Sigmoid colon (tissue), 7 donors: ENCODE data around the gene NTM. TPM values are rescaled to one million over a fixed set of nuclear protein-coding genes. Genes with fewer than 3 reads are reported as not detected.

Experiments
- DNase-seq: peaks from one replicate; pipeline ENCODE4 v3.0.0-alpha.2; 2019
- H3K27ac ChIP-seq, 4 donors: fragments of 200-600 bp; sonication (generic); one replicate each; pipeline ENCODE4 v1.5.1; 2016 to 2019; ENCODE audit warnings: mild to moderate bottlenecking in 1 of 4
- H3K27me3 ChIP-seq, 3 donors: fragments of 200-600 bp; sonication (generic); one replicate each; pipeline ENCODE4 v1.5.1; 2019; ENCODE audit warnings: mild to moderate bottlenecking in 1 of 3
- H3K36me3 ChIP-seq, 4 donors: fragments of 200-600 bp; sonication (generic); one replicate each; pipeline ENCODE4 v1.5.1; 2016 to 2019
- H3K4me1 ChIP-seq, 4 donors: fragments of 200-600 bp; sonication (generic); one replicate each; pipeline ENCODE4 v1.5.1; 2017 to 2019
- H3K4me3 ChIP-seq, 4 donors: fragments of 200-600 bp; sonication (generic); one replicate each; pipeline ENCODE4 v1.5.1; 2017 to 2019; ENCODE audit warnings: mild to moderate bottlenecking in 2 of 4, moderate library complexity in 1 of 4
- H3K9me3 ChIP-seq, 4 donors: fragments of 200-600 bp in 3 of 4; sonication (generic) in 3 of 4; one replicate each; pipeline versions ENCODE4 v1.5.1 to v1.6.1; 2013 to 2019
- CTCF ChIP-seq, 4 experiments: fragments of 450-650 bp in 3 of 4; fragments of 200-600 bp in 1 of 4; IDR thresholded peaks; one replicate each; pipeline ENCODE4 v1.5.1; 2016 to 2019; ENCODE audit warnings: antibody characterized with exemption in 4 of 4, mild to moderate bottlenecking in 3 of 4, moderate library complexity in 2 of 4
- EP300 ChIP-seq, 4 donors: sonication (generic); formaldehyde crosslinking; IDR thresholded peaks; one replicate each; pipeline ENCODE4 v1.6.1; 2017; ENCODE audit warnings: antibody characterized with exemption in 4 of 4
- POLR2A ChIP-seq, 2 donors: fragments of 450-650 bp; IDR thresholded peaks; one replicate each; pipeline ENCODE4 v1.6.1; 2016; ENCODE audit warnings: antibody characterized with exemption in 2 of 2, mild to moderate bottlenecking in 2 of 2, moderate library complexity in 2 of 2
- POLR2AphosphoS5 ChIP-seq, 4 donors: sonication (generic); formaldehyde crosslinking; IDR thresholded peaks; one replicate each; pipeline ENCODE4 v1.6.1; 2017; ENCODE audit warnings: antibody characterized with exemption in 4 of 4
- WGBS, 2 donors: extraction: QIAGEN DNeasy Blood & Tissue Kit; methylation state at CpG; one replicate each; pipeline ENCODE4 v1.1.7; 2013; 5-methylcytosine and 5-hydroxymethylcytosine counted together
- intact Hi-C: fragments of 100-400 bp; cut with DNase I; formaldehyde crosslinking; loops from one replicate; pipeline ENCODE4 v1.15.1; 2023
- polyA plus RNA-seq, 3 donors: library from polyadenylated mRNA; stranded (reverse); fragments of 200-250 nt; gene quantifications; one replicate each; pipeline ENCODE4 v1.2.3, GENCODE V29; 2013
- total RNA-seq, 4 donors: library from RNA; depleted of rRNA; stranded (reverse); fragments of >200 nt; gene quantifications; one replicate each; pipeline ENCODE4 v1.1.0, GENCODE V29; 2016
- donor health status: healthy with polysubstance abuse.
- donor health status: Bipolar disorder and iron deficiency.
- donor health status: healthy.

The NTM gene
- total and polyA plus RNA-seq, 7 donors: 0.96 to 18.3 (median 6.4) TPM; not detected in 1

GRCh38 chr11:132336781-132337535, 966.5 kb downstream of the NTM start:
- Histone ChIP-seq H3K27ac (no peak overlapping the region), H3K4me3 (no peak overlapping the region), H3K36me3 (no peaks in the 10 kb centered on the region), H3K4me1 (no peaks in the 10 kb centered on the region), H3K9me3 (no peaks in the 10 kb centered on the region), H3K27me3 (no peaks in the 10 kb centered on the region)
- intact Hi-C loops: no loop called here
- TF ChIP-seq EP300 (IDR thresholded peaks at IDR 0.05) (no peak), POLR2A (IDR thresholded peaks at IDR 0.05) (no peak), POLR2AphosphoS5 (IDR thresholded peaks at IDR 0.05) (no peak), CTCF (IDR thresholded peaks at IDR 0.05) (no peak)
- no peak for DNase-seq
- 83 to 88% methylated on average over 12 of the region's 12 CpGs for WGBS, 2 donors

GRCh38 chr11:132337819-132338416, 967.5 kb downstream of the NTM start:
- Histone ChIP-seq H3K36me3 (no peaks in the 10 kb centered on the region), H3K9me3 (no peaks in the 10 kb centered on the region), H3K4me1 (no peaks in the 10 kb centered on the region), H3K27me3 (no peaks in the 10 kb centered on the region), H3K4me3 (no peak overlapping the region), H3K27ac (no peak overlapping the region)
- intact Hi-C loops: no loop called here
- TF ChIP-seq POLR2AphosphoS5 (IDR thresholded peaks at IDR 0.05) (no peak), EP300 (IDR thresholded peaks at IDR 0.05) (no peak), CTCF (IDR thresholded peaks at IDR 0.05) (no peak), POLR2A (IDR thresholded peaks at IDR 0.05) (no peak)
- no peak for DNase-seq
- WGBS, 2 donors: 71 to 78% methylated on average over 2 of the region's 2 CpGs

GRCh38 chr11:132342408-132342807, 972.0 kb downstream of the NTM start:
- no peaks in the 10 kb centered on the region for H3K9me3 ChIP-seq
- no peaks in the 10 kb centered on the region for H3K4me1 ChIP-seq
- no peaks in the 10 kb centered on the region for H3K36me3 ChIP-seq
- no peak overlapping the region for H3K4me3 ChIP-seq
- no peak for DNase-seq
- intact Hi-C loops: no loop called here
- no peak overlapping the region for H3K27ac ChIP-seq
- TF ChIP-seq POLR2A (IDR thresholded peaks at IDR 0.05) (no peak), CTCF (IDR thresholded peaks at IDR 0.05) (no peak), POLR2AphosphoS5 (IDR thresholded peaks at IDR 0.05) (no peak), EP300 (IDR thresholded peaks at IDR 0.05) (no peak)
- no peaks in the 10 kb centered on the region for H3K27me3 ChIP-seq
- WGBS, 2 donors: 68 to 79% methylated on average over 3 of the region's 3 CpGs

- H3K36me3 ChIP-seq: no peaks in the 10 kb centered on the region
- intact Hi-C loops: no loop called here
- H3K4me1 ChIP-seq: no peaks in the 10 kb centered on the region
- no peak overlapping the region for H3K4me3 ChIP-seq
- no peak overlapping the region for H3K27ac ChIP-seq
- DNase-seq: no peak
- no peak for TF ChIP-seq POLR2A (IDR thresholded peaks at IDR 0.05)
- TF ChIP-seq CTCF (IDR thresholded peaks at IDR 0.05): no peak
- no peak for TF ChIP-seq POLR2AphosphoS5 (IDR thresholded peaks at IDR 0.05)
- TF ChIP-seq EP300 (IDR thresholded peaks at IDR 0.05): no peak
- WGBS, 2 donors: 55 to 57% methylated on average over 5 of the region's 5 CpGs
- no peaks in the 10 kb centered on the region for H3K9me3 ChIP-seq
- H3K27me3 ChIP-seq: no peaks in the 10 kb centered on the region
These were observed 973.2 kb downstream of the NTM start for GRCh38 chr11:132343445-132344175.
